ENCODE measurements around the gene AGBL4.

Gene AGBL4

DNA sequence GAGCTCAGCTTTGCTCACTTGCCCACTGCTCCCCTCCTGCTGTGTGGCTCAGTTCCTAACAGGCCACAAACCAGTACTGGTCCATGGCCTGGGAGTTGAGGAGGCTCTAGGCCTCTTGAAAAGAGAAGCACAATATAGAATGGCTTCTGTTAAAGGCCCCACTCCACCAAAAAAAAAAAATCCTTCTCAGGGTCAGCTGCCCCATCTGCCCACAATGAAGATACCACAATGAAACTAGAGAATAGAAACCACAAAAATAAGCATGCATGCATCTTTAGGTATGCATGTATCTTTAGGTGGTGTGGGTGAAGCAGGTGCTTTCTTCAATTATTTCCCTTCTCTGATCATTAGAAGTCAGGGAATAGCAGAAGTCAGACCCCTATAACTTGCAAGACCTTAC, 626.7 kb downstream of the AGBL4 start:
- DNase-seq (ENCODE audit: low read depth) = no peak
- TF ChIP-seq, protein P1, sequence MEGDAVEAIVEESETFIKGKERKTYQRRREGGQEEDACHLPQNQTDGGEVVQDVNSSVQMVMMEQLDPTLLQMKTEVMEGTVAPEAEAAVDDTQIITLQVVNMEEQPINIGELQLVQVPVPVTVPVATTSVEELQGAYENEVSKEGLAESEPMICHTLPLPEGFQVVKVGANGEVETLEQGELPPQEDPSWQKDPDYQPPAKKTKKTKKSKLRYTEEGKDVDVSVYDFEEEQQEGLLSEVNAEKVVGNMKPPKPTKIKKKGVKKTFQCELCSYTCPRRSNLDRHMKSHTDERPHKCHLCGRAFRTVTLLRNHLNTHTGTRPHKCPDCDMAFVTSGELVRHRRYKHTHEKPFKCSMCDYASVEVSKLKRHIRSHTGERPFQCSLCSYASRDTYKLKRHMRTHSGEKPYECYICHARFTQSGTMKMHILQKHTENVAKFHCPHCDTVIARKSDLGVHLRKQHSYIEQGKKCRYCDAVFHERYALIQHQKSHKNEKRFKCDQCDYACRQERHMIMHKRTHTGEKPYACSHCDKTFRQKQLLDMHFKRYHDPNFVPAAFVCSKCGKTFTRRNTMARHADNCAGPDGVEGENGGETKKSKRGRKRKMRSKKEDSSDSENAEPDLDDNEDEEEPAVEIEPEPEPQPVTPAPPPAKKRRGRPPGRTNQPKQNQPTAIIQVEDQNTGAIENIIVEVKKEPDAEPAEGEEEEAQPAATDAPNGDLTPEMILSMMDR (conservative IDR thresholded peaks at IDR 0.05; ENCODE audit: low read depth, low read length) = no peak
- no peak overlapping the region for H3K4me3 ChIP-seq (ENCODE audit: low read depth, low read length)

DNA sequence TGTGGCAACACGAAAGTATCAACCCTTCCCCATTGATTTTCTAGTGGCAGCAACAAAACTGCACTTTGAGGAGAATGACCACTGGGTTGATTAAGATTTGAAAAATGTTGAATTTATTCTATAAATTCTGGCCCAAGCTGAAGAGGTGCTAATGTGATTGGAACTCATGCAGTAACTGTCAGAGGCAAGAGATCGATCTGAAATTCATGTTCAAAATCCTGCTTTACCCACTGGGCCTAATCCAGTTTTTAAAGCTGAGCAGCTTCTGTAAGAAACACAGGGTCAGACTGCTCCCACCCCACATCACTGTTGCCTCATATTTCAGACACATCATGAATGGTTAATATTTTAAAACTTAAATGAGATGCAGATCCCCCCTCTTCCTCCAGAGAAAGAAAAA, 629.6 kb downstream of the AGBL4 start:
- no peak for DNase-seq (ENCODE audit: low read depth)
- TF ChIP-seq, protein P1 (conservative IDR thresholded peaks at IDR 0.05; ENCODE audit: low read depth, low read length) = no peak
- H3K4me3 ChIP-seq (ENCODE audit: low read depth, low read length) = no peak overlapping the region

DNA sequence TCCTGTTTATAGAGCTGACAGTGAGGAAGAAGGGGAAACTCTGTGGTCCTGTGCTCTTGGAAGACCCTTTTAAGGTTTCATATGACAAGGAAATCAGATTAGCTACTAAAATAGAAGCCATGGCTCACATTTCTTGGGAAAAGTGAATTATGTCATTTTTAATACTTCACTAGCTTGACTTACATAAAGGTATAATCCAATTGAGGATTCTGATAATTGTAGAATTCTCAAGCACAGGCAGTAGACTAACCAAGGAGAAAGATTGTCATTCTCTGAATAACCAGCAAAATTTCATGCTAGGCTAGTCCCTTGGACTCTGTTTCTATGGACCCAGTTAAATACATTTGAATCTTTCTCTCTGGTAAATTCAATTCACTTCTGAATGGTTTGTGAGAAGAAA, 634.1 kb downstream of the AGBL4 start:
- H3K4me3 ChIP-seq (ENCODE audit: low read depth, low read length) = no peak overlapping the region
- DNase-seq (ENCODE audit: low read depth) = no peak
- TF ChIP-seq, protein P1 (conservative IDR thresholded peaks at IDR 0.05; ENCODE audit: low read depth, low read length) = no peak

GRCh38 chr1:49364676-49365075, 659.1 kb downstream of the AGBL4 start:
- TF ChIP-seq, protein P1 (conservative IDR thresholded peaks at IDR 0.05; ENCODE audit: low read depth, low read length) = no peak

GRCh38 chr1:49363628-49364027, 660.1 kb downstream of the AGBL4 start:
- no peak for DNase-seq (ENCODE audit: low read depth)
- TF ChIP-seq, protein P1 (conservative IDR thresholded peaks at IDR 0.05; ENCODE audit: low read depth, low read length) = no peak
- H3K4me3 ChIP-seq (ENCODE audit: low read depth, low read length) = no peak overlapping the region

More at GRCh38 chr1:49364676-49365075, 659.1 kb downstream of the AGBL4 start:
- DNase-seq (ENCODE audit: low read depth) = peak; percentile 7
- no peak overlapping the region for H3K4me3 ChIP-seq (ENCODE audit: low read depth, low read length)

DNA sequence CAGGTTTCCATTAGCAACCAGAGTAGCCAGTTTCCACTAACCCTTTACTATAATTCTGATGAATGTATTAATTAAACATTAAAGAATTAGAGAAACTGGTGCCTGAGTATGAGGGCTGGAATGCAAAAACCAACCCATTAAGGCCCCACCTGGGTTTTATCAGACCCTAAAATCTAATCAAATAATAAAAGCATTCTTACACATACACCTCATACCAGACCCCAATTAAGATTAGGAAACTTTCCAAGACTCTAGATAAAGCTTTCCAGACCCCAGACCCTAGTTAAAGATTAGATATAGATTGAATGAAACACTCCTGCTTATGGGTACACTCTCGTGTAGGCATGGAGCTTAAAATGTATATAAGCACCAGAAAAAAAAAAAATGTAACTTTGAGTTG, 665.7 kb downstream of the AGBL4 start:
- DNase-seq (ENCODE audit: low read depth) = no peak
- TF ChIP-seq, protein P1 (conservative IDR thresholded peaks at IDR 0.05; ENCODE audit: low read depth, low read length) = no peak

GRCh38 chr1:49356594-49356993, 667.2 kb downstream of the AGBL4 start:
- TF ChIP-seq, protein P1 (conservative IDR thresholded peaks at IDR 0.05; ENCODE audit: low read depth, low read length) = no peak
- H3K4me3 ChIP-seq (ENCODE audit: low read depth, low read length) = no peak overlapping the region
- DNase-seq (ENCODE audit: low read depth) = no peak

More for the DNA sequence above, 665.7 kb downstream of the AGBL4 start:
- no peak overlapping the region for H3K4me3 ChIP-seq (ENCODE audit: low read depth, low read length)

Data from choroid plexus epithelial cell (primary cell).